SU-DHL-6 (cell line): Measurements from ENCODE around the gene CST9.

Source experiments
- H2AFZ ChIP-seq: fragments of 200-600 bp; sonication (generic); 2 replicates; pipeline ENCODE4 v1.6.1; 2014; ENCODE audit warnings: low read depth, mild to moderate bottlenecking, moderate library complexity, mixed read lengths, antibody characterized with exemption, low read length; ENCODE audit not compliant: severe bottlenecking
- H3F3A ChIP-seq: fragments of 200-600 bp; shearing (Covaris generic); 2 replicates; pipeline ENCODE4 v1.6.0; 2016; ENCODE audit warnings: antibody characterized with exemption, mild to moderate bottlenecking; ENCODE audit not compliant: insufficient read depth
- H3K27ac ChIP-seq: fragments of 200-600 bp; sonication (generic); 2 replicates; pipeline ENCODE4 v1.5.1; 2016; ENCODE audit warnings: low read depth, mild to moderate bottlenecking, low read length, moderate library complexity, mixed read lengths
- H3K27me3 ChIP-seq: fragments of 200-600 bp; sonication (generic), shearing (Covaris generic); 2 replicates; pipeline ENCODE4 v1.6.0; 2014; ENCODE audit warnings: mild to moderate bottlenecking, low read length
- H3K36me3 ChIP-seq: fragments of 200-600 bp; sonication (generic); 2 replicates; pipeline ENCODE4 v1.6.1; 2014; ENCODE audit warnings: mild to moderate bottlenecking, low read length, mixed read lengths
- H3K4me2 ChIP-seq: fragments of 300-600, 200-600 bp; shearing (Covaris generic), sonication (generic); 2 replicates; pipeline ENCODE4 v1.6.0; 2014; ENCODE audit warnings: low read length, low read depth, mild to moderate bottlenecking; ENCODE audit not compliant: poor library complexity, severe bottlenecking
- H3K4me3 ChIP-seq: fragments of 200-600 bp; sonication (generic); 2 replicates; pipeline ENCODE4 v1.5.1; 2014; ENCODE audit warnings: antibody characterized with exemption, low read length, mild to moderate bottlenecking, mixed read lengths; ENCODE audit not compliant: insufficient read depth, poor library complexity, severe bottlenecking
- H3K79me2 ChIP-seq: fragments of 200-600 bp; sonication (generic); 2 replicates; pipeline ENCODE4 v1.6.1; 2014; ENCODE audit warnings: mild to moderate bottlenecking, low read length, moderate library complexity; ENCODE audit not compliant: insufficient read depth
- H3K9ac ChIP-seq: fragments of 200-600 bp; sonication (generic); 2 replicates; pipeline ENCODE4 v1.7.0; 2014; ENCODE audit warnings: mild to moderate bottlenecking, low read length
- H3K9me2 ChIP-seq: fragments of 200-600 bp; sonication (generic); replicated peaks from 2 replicates; pipeline ENCODE4 v1.6.1; 2014; ENCODE audit warnings: low read length; ENCODE audit not compliant: insufficient read depth
- H3K9me3 ChIP-seq: fragments of 200-600 bp; sonication (generic); 2 replicates; pipeline ENCODE4 v1.6.1; 2014; ENCODE audit warnings: low read length, mixed read lengths; ENCODE audit not compliant: insufficient read depth
- H4K20me1 ChIP-seq: fragments of 200-600 bp; sonication (generic); 2 replicates; pipeline ENCODE4 v1.6.1; 2014; ENCODE audit warnings: low read depth, mild to moderate bottlenecking, antibody characterized with exemption, low read length, moderate library complexity, mixed read lengths
- CTCF ChIP-seq: fragments of 200-600 bp; sonication (generic); IDR thresholded peaks from one replicate; pipeline ENCODE4 v1.5.1; 2017; ENCODE audit warnings: antibody characterized with exemption, mild to moderate bottlenecking, low read length, moderate library complexity; ENCODE audit not compliant: insufficient read depth, poor library complexity, severe bottlenecking
- EZH2phosphoT487 ChIP-seq: fragments of 200-600 bp; sonication (generic), shearing (Covaris generic); conservative IDR thresholded peaks from 2 replicates; pipeline ENCODE4 v1.6.1; 2018; ENCODE audit warnings: mild to moderate bottlenecking, antibody characterized with exemption, low read length, moderate library complexity, mixed read lengths

The CST9 gene

GRCh38 chr20:23601715-23602114, 4.0 kb downstream of the CST9 start:
- Histone ChIP-seq H4K20me1 (no peaks in the 10 kb centered on the region), H3F3A (no peaks in the 10 kb centered on the region), H2AFZ (no peak overlapping the region), H3K4me3 (no peak overlapping the region), H3K9ac (no peak overlapping the region), H3K4me2 (no peak overlapping the region), H3K27ac (no peak overlapping the region), H3K79me2 (no peaks in the 10 kb centered on the region), H3K9me3 (no peaks in the 10 kb centered on the region), H3K9me2 (no peaks in the 10 kb centered on the region), H3K27me3 (no peaks in the 10 kb centered on the region), H3K36me3 (no peaks in the 10 kb centered on the region)
- no peak for TF ChIP-seq EZH2phosphoT487
- TF ChIP-seq CTCF = no peak

GRCh38 chr20:23598481-23598880, 7.2 kb downstream of the CST9 start:
- H3K9me2 ChIP-seq = no peaks in the 10 kb centered on the region
- no peak overlapping the region for H3K27ac ChIP-seq
- no peak overlapping the region for H3K9ac ChIP-seq
- H4K20me1 ChIP-seq = no peaks in the 10 kb centered on the region
- H3F3A ChIP-seq = no peaks in the 10 kb centered on the region
- H3K4me3 ChIP-seq = no peak overlapping the region
- no peaks in the 10 kb centered on the region for H3K36me3 ChIP-seq
- TF ChIP-seq CTCF (no peak), EZH2phosphoT487 (no peak)
- no peaks in the 10 kb centered on the region for H3K79me2 ChIP-seq
- no peaks in the 10 kb centered on the region for H3K9me3 ChIP-seq
- no peak overlapping the region for H3K4me2 ChIP-seq
- H2AFZ ChIP-seq = no peak overlapping the region
- H3K27me3 ChIP-seq = no peaks in the 10 kb centered on the region

GRCh38 chr20:23596579-23597250, 9.0 kb downstream of the CST9 start:
- no peak overlapping the region for H3K4me2 ChIP-seq
- H3K27me3 ChIP-seq = no peaks in the 10 kb centered on the region
- H4K20me1 ChIP-seq = no peaks in the 10 kb centered on the region
- H3K9me3 ChIP-seq = no peaks in the 10 kb centered on the region
- no peak overlapping the region for H3K27ac ChIP-seq
- no peaks in the 10 kb centered on the region for H3F3A ChIP-seq
- TF ChIP-seq EZH2phosphoT487 = no peak
- no peak for TF ChIP-seq CTCF
- no peak overlapping the region for H3K9ac ChIP-seq
- no peaks in the 10 kb centered on the region for H3K79me2 ChIP-seq
- no peaks in the 10 kb centered on the region for H3K36me3 ChIP-seq
- no peak overlapping the region for H3K4me3 ChIP-seq
- no peaks in the 10 kb centered on the region for H3K9me2 ChIP-seq
- H2AFZ ChIP-seq = no peak overlapping the region
